VCaP (cell line): ENCODE results near the gene TMEM87B.
"Not testable (repeated sequence)": the region's sequence is repeated elsewhere in the genome, so short reads cannot be mapped to it uniquely, and the experiment has no call there.

Experiments
- H3K27ac ChIP-seq: fragments of 450-650 bp; 2 replicates; pipeline ENCODE4 v1.5.1; 2017
- TF ChIP-seq, protein P1 (sequence below): fragments of 450-650 bp; conservative IDR thresholded peaks from 2 replicates; pipeline ENCODE4 v1.5.1; 2017; ENCODE audit warnings: mild to moderate bottlenecking, moderate library complexity

Gene TMEM87B

DNA sequence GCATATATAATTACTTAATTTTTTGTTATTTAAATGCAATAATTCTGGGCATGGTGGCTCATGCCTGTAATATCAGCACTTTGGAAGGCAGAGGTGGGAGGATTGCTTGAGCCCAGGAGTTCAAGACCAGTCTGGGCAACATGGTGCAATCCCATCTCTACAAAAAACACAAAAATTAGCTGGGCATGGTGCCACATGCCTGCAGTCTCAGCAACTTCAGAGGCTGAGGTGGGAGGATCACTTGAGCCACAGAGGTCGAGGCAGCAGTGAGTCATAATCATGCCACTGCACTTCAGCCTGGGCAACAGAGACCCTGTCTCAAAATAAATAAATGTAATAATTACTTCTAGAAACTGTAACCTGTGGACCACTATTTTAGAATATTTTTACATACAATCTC is 21.5 kb upstream of the TMEM87B start:
- peak overlapping the region; percentile 79; the same call in 1 of the 2 replicates for H3K27ac ChIP-seq
- TF ChIP-seq, protein P1, sequence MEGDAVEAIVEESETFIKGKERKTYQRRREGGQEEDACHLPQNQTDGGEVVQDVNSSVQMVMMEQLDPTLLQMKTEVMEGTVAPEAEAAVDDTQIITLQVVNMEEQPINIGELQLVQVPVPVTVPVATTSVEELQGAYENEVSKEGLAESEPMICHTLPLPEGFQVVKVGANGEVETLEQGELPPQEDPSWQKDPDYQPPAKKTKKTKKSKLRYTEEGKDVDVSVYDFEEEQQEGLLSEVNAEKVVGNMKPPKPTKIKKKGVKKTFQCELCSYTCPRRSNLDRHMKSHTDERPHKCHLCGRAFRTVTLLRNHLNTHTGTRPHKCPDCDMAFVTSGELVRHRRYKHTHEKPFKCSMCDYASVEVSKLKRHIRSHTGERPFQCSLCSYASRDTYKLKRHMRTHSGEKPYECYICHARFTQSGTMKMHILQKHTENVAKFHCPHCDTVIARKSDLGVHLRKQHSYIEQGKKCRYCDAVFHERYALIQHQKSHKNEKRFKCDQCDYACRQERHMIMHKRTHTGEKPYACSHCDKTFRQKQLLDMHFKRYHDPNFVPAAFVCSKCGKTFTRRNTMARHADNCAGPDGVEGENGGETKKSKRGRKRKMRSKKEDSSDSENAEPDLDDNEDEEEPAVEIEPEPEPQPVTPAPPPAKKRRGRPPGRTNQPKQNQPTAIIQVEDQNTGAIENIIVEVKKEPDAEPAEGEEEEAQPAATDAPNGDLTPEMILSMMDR, result no peak

DNA sequence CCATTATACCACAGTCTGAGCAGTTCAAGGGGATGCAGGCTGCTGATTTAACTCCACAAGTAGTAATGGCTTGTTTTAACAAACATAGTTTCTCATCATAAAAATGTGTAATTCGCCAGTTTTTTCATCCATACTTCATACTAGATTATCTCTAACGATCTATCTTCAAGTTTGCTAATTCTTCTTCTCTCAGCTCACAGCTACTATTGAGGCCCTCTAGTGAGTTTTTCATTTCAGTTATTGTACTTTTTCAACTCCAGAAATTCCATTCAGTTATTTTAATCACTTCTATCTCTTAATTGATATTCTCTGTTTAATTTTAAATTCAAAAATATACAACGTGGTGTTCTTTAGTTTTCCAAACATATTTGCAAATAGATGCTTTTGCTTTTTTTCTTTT is 20.1 kb upstream of the TMEM87B start:
- no peak overlapping the region for H3K27ac ChIP-seq
- TF ChIP-seq, protein P1, result no peak

DNA sequence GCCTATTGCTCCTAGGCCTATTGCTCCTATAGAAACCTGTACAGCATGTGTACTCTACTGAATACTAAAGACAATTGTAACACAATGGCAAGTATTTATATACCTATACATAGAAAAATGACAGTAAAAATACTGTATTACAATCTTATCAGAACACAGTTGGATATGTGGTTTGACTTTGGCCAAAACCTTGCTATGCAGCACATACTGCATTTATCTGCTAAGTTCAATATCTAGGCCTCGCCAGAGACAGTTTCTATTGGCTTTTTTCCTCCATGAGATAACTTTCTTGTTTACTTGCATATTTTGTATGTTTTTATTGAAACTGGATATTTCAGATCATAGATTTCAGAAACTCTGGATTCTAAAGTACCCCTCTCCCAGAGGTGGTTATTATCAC is 19.3 kb upstream of the TMEM87B start:
- TF ChIP-seq, protein P1, result no peak

DNA sequence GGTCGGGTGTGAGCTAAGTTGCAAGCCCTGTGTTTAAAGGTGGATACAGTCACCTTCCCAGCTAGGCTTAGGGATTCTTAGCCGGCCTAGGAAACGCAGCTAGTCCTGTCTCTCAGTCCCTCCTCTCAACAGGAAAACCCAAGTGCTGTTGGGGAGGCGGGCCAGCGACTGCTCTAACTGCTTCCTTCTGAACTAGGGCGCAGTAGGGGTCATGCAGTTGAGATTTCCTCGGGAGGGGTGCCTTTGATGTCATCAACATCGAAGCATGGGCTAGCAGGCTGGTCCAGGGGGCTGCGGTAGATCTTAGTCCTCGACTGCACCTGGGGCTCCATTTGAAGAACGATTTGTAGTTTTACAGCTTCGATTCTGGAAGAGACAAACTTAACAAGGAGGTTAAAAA is 15.5 kb upstream of the TMEM87B start:
- H3K27ac ChIP-seq, result not testable (repeated sequence)

More for the DNA sequence above, 19.3 kb upstream of the TMEM87B start:
- no peak overlapping the region for H3K27ac ChIP-seq

DNA sequence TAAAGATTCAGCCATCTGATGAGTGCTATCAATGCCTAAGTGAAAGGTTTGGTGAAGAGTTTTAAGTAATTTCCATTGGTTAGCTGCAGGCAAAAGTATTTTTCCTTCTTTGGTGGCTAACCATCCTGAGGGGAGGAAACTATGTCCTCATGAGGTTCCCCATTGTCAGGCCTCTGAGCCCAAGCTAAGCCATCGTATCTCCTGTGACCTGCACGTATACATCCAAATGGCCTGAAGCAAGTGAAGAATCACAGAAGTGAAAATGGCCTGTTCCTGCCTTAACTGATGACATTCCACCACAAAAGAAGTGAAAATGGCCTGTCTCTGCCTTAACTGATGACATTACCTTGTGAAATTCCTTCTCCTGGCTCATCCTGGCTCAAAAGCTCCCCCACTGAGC is 15.0 kb upstream of the TMEM87B start:
- not testable (repeated sequence) for H3K27ac ChIP-seq

DNA sequence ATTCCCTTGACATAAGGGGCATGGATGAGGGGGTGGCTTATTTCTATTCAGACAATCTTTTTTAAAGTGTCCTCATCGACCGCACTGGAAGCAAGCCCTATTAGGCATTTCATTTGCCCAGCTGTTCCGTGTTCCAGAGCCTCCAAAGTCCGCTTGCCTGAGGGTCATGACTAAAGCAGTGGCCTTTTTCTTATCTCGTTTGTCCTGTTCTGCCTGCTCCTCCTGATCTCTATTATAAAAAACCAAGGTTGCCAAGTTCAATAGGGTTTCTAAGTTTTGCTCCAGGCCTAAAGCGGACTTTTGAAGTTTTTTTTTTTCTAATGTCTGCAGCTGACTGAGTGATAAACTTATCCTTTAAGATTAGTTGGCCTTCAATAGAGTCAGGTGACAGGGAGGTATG is 13.6 kb upstream of the TMEM87B start:
- peak overlapping the region; percentile 31; the same call in 1 of the 2 replicates for H3K27ac ChIP-seq

DNA sequence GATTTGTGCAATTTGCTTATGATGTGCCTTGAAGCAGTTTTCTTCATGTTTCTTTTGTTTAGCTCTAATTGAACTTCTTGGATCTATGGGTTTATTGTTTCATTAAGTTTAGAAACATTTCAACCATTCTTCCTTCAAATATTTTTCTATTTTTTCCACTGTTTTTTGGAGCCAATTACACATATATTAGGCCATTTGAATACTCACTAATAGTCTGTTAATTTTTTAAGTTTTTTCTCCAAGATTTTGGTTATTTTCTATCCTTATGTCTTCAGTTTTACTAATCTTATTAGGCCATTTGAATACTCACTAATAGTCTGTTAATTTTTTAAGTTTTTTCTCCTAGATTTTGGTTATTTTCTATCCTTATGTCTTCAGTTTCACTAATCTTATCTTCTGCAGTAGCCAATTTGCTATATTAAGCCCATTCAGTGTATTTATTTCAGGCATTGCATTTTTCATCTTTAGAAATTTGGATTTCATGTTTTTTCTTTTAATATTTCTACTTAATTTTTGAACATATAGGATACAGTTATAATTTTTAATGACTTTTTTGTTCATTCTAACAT is 9.5 kb upstream of the TMEM87B start:
- TF ChIP-seq, protein P1, result no peak
- no peak overlapping the region for H3K27ac ChIP-seq

DNA sequence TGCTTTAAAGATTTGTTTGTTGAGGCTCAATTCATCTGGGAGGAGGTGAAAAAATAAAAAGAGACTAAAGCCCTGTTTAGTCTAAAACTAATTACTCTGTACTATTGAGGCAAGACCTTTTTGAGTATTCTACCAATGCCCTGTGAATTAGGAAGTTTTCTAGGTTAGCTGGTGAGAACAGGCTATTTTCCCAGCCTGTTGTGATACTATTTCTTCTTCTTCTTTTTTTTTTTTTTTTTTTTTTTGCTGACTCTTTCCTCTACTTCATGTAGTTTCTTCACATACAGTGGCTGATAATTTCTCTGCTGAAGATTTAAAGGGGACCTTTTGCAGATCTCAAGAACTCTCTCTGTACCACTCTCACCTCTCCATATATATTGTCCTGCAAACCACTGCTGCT is 8.8 kb upstream of the TMEM87B start:
- H3K27ac ChIP-seq, result no peak overlapping the region
- TF ChIP-seq, protein P1, result no peak

DNA sequence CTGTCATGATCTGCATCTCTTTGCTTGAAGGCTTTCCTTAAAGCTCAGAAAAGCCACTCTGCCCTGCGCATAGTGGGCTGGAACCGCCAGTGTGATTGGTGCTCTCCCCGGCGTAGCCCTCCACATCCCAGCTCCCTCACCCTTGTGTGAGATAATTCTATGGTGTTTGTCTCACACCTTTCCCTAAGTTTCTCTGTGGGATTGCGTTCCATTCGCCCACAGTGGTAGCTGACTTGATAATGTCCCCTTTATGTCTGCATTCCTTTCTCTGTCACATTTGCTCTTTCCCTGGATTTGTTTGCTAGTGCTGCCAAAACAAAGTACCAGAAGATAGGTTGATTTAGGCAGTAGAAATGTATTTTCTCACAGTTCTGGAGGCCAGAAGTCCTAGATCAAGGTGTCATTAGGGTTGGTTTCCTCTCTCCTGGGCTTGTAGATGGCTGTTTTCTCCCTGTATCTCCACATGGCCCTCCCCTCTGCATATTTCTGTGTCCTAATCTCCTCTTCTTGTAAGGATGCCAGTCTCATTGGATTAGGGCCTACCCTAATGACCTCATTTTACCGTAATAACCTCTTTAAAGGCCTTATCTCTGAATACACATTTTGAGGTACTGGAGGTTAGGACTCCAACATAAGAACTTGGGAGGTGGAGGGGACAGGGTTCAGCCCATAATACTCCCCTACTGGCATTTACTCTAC is 7.4 kb upstream of the TMEM87B start:
- H3K27ac ChIP-seq, result peak overlapping the region; percentile 41; the same call in 1 of the 2 replicates
- TF ChIP-seq, protein P1, result no peak
